ENCODE measurements around the gene ICAM3. TPM values are rescaled to one million over a fixed set of nuclear protein-coding genes. Genes with fewer than 3 reads are reported as not detected.

ICAM3 gene
- total RNA-seq, 2 experiments from 2014 or later: 109 to 122 TPM

DNA sequence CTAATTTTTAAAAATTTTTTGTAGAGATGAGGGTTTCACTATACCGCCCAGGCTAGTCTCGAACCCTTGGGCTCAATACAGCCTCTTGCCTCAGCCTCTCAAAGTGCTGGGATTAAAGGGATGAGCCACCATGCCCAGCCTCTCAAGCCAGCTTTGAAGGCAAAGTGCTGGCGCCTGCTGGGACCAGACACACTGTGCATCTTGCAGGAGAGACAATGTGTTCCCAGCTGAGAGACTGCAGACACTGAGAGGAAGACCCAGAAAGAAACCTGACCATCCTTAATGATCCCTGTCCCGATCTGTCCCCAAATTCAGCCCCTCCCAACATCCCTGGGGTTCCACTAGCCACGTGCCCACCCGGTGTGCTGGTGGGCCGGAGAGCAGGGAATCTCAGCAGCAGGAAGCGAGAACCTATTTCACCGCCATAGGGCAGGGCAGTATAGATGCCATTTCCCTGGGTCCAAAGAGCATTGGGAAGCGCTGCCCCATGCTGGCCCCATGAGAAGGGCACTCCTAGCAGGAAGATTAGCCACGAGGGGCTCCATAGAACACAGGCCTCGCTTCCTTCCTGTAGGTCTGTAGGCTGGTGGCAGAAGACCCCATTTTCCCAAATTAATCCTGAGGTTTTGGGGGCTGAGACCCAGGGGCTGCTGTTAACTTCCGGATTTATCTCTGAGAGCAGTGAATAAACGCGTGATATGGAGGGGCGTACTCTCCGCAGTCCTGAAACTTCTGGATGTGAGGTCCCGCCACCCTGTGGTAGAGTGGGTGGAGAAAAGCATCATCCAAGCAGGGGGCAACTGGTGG is 7.1 kb downstream of the ICAM3 start:
- Mint-ChIP-seq H3K4me3 (peak overlapping the region; percentile 97), H3K36me3 (ENCODE audit: low read depth) (peaks cover 48% of the 10 kb centered on the region)
- CTCF ChIA-PET: interaction anchor here (1.3 to 2.1 kb wide), 2 partner anchors 61 to 84 kb away, joined by 3 to 9 read pairs; partner anchors contain the start of gene ICAM1

GRCh38 chr19:10329555-10329954 is 9.9 kb downstream of the ICAM3 start:
- DNase-seq: no peak
- H3K27ac Mint-ChIP-seq: no peak overlapping the region
- H3K4me3 Mint-ChIP-seq: no peak overlapping the region
- H3K27me3 Mint-ChIP-seq: no peaks in the 10 kb centered on the region
- intact Hi-C loops (cut with DNase I, micrococcal nuclease): no loop called here
- ChIA-PET POLR2A (no interaction called here), CTCF (interaction anchor here (1.0 kb wide), 1 partner anchor 59 kb away, joined by 3 read pairs; no protein-coding TSS in a partner anchor)
- H3K9me3 Mint-ChIP-seq (ENCODE audit: low read depth): no peaks in the 10 kb centered on the region
- H3K36me3 Mint-ChIP-seq (ENCODE audit: low read depth): peaks cover 46% of the 10 kb centered on the region
- ATAC-seq: no peak
- H3K4me1 Mint-ChIP-seq: peaks cover 19% of the 10 kb centered on the region

More for the DNA sequence above, 7.1 kb downstream of the ICAM3 start:
- peak overlapping the region; percentile 96 for H3K27ac Mint-ChIP-seq
- POLR2A ChIA-PET: interaction anchor here (3.2 kb wide), 1 partner anchor 62 kb away, joined by 11 read pairs; the partner anchor contains the start of gene ICAM1
- intact Hi-C loops (cut with DNase I, micrococcal nuclease): loop anchor here (5.0 kb wide), 3 partner anchors 75 to 1820 kb away; partner anchors contain the start of genes CDKN2D (in 1 of the 2), KRI1 (in 1 of the 2) and ZNF414 (in 1 of the 2)
- ATAC-seq (peak; percentile 0), DNase-seq (no peak)
- H3K9me3 Mint-ChIP-seq (ENCODE audit: low read depth): no peaks in the 10 kb centered on the region
- peaks cover 24% of the 10 kb centered on the region for H3K4me1 Mint-ChIP-seq
- no peaks in the 10 kb centered on the region for H3K27me3 Mint-ChIP-seq

GRCh38 chr19:10328558-10329429 is 10.6 kb downstream of the ICAM3 start:
- Mint-ChIP-seq H3K4me3 (no peak overlapping the region), H3K4me1 (peaks cover 15% of the 10 kb centered on the region), H3K9me3 (ENCODE audit: low read depth) (no peaks in the 10 kb centered on the region), H3K27ac (no peak overlapping the region), H3K36me3 (ENCODE audit: low read depth) (peaks cover 44% of the 10 kb centered on the region), H3K27me3 (no peaks in the 10 kb centered on the region)
- POLR2A ChIA-PET: no interaction called here
- DNase-seq: no peak
- CTCF ChIA-PET: no interaction called here
- no peak for ATAC-seq
- intact Hi-C loops (cut with DNase I, micrococcal nuclease): no loop called here

DNA sequence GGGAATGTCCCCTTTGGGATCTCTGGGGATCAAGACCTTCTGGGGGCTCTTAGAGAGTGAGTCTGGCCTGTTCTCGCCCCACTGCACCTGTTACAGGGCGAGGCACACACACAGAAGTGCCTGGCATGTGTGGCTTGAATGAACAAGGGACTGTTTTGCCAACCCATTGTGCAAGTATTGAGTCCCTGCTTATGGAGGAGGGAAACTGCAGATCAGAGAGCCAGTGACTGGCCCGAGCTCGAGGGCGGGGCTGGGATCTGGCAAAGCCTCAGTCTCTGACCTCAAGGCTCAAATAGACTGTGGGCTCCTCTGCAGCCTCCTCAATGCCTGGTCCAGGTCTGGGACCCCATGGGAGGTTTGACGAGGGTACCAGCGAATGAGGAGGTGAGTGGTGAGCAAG is 11.6 kb downstream of the ICAM3 start:
- H3K27me3 Mint-ChIP-seq: no peaks in the 10 kb centered on the region
- H3K27ac Mint-ChIP-seq: no peak overlapping the region
- H3K4me3 Mint-ChIP-seq: no peak overlapping the region
- H3K9me3 Mint-ChIP-seq (ENCODE audit: low read depth): no peaks in the 10 kb centered on the region
- DNase-seq (no peak), ATAC-seq (no peak)
- H3K36me3 Mint-ChIP-seq (ENCODE audit: low read depth): peaks cover 39% of the 10 kb centered on the region
- peaks cover 10% of the 10 kb centered on the region for H3K4me1 Mint-ChIP-seq
- ChIA-PET CTCF (no interaction called here), POLR2A (no interaction called here)
- intact Hi-C loops (cut with DNase I, micrococcal nuclease): no loop called here

- Mint-ChIP-seq H3K36me3 (ENCODE audit: low read depth) (peaks cover 38% of the 10 kb centered on the region), H3K4me3 (no peak overlapping the region), H3K27ac (no peak overlapping the region), H3K4me1 (no peaks in the 10 kb centered on the region), H3K9me3 (ENCODE audit: low read depth) (no peaks in the 10 kb centered on the region), H3K27me3 (no peaks in the 10 kb centered on the region)
- intact Hi-C loops (cut with DNase I, micrococcal nuclease): no loop called here
- ChIA-PET CTCF (interaction anchor here (0.6 to 1.1 kb wide), 2 partner anchors 66 to 462 kb away, joined by 3 to 4 read pairs; no protein-coding TSS in a partner anchor), POLR2A (no interaction called here)
- ATAC-seq: no peak
- DNase-seq: no peak
These were observed 13.7 kb downstream of the ICAM3 start for GRCh38 chr19:10325732-10326131.

GRCh38 chr19:10321874-10322835 is 17.3 kb downstream of the ICAM3 start:
- Mint-ChIP-seq H3K4me3 (no peak overlapping the region), H3K9me3 (ENCODE audit: low read depth) (no peaks in the 10 kb centered on the region), H3K4me1 (no peaks in the 10 kb centered on the region), H3K36me3 (ENCODE audit: low read depth) (peaks cover 28% of the 10 kb centered on the region), H3K27me3 (no peaks in the 10 kb centered on the region), H3K27ac (no peak overlapping the region)
- ATAC-seq (no peak), DNase-seq (no peak)
- intact Hi-C loops (cut with DNase I, micrococcal nuclease): no loop called here
- ChIA-PET POLR2A (no interaction called here), CTCF (no interaction called here)

- ChIA-PET POLR2A (no interaction called here), CTCF (no interaction called here)
- ATAC-seq (no peak), DNase-seq (no peak)
- H3K27ac Mint-ChIP-seq: no peak overlapping the region
- no peaks in the 10 kb centered on the region for H3K27me3 Mint-ChIP-seq
- no peaks in the 10 kb centered on the region for H3K9me3 Mint-ChIP-seq (ENCODE audit: low read depth)
- H3K36me3 Mint-ChIP-seq (ENCODE audit: low read depth): peaks cover 31% of the 10 kb centered on the region
- no peak overlapping the region for H3K4me3 Mint-ChIP-seq
- no peaks in the 10 kb centered on the region for H3K4me1 Mint-ChIP-seq
- intact Hi-C loops (cut with DNase I, micrococcal nuclease): no loop called here
These were observed 18.0 kb downstream of the ICAM3 start for GRCh38 chr19:10321417-10321797.

DNA sequence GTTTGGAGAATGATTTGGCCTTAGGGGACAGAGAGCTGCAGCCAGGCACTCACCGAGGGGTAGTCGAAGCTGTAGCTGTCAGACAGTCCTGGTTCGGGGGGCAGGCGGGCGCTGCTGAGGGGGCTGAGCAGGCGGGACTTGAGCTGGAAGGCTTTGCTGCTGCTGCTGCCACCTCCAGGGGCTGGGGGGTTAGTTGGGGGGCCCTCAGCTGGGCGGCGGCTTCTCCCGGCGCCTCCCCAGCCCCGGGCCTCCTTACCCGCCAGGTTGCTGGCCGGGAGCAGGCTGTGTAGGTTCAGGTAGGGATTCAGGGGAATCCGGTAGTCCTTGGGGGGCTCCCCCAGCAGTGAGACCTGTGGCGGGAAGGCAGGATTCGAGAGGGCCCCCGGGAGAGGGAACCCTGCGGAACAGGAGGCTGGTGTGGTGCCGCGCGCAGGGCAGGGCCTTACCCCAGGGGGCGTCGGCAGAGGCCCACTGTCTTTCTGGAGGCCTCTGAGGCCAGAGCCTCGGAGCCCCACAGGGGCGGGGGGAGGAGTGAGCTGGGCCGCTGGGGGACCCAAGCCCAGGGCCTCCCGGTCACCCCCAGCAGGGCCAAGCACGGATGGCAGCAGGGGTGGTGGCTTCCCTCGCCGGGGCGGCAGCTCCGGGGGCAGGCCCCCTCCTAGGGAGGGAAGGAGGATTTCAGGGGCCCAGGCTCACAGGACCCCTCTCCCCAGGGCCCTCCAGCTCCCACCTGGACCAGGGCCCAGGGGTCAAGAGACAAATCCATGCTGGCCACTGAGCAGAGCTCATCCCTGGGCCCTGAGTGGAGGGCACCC is 18.6 kb downstream of the ICAM3 start:
- ATAC-seq (no peak), DNase-seq (no peak)
- CTCF ChIA-PET: no interaction called here
- Mint-ChIP-seq H3K27me3 (no peaks in the 10 kb centered on the region), H3K4me1 (peaks cover 6% of the 10 kb centered on the region), H3K27ac (no peak overlapping the region), H3K9me3 (ENCODE audit: low read depth) (no peaks in the 10 kb centered on the region), H3K4me3 (no peak overlapping the region), H3K36me3 (ENCODE audit: low read depth) (peaks cover 37% of the 10 kb centered on the region)
- POLR2A ChIA-PET: no interaction called here
- intact Hi-C loops (cut with DNase I, micrococcal nuclease): no loop called here

DNA sequence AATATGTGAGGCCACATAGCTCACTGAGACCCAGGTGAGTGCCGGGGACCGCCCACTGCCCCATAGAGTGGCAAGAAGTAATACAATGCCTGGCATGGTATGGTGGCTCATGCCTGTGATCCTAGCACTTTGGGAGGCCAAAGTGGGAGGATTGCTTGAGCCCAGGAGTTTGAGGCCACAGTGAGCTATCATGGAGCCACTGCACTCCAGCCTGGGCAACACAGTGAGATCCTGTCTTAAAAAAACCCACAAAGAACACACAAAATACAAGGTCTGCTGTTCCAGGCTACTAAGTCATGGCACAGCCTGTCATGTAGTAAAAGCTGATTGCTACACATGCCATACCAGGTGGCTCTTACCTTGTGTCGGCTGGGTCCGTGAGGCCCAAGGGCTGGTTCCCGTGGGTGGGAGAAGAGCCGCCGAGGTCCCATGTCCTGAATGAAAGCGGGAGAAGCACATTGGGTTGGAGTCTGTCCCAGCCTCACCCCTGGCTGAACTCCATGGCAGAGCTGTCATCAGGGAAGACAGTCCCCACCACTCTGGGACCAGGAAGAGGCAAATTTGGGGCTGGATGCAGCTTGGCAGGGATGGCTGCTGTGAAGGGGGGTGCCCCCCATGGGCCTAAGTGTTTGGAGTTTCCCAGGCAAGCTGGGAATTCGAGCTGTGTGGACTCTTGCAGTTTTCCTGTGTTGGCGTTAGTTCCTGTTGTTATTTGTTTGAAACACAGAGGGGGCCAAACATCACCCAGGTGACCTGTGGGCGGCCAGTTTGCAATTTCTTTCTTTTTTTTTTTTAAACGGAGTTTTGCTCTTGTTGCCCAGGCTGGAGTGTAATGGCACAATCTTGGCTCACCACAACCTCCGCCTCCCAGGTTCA is 20.4 kb downstream of the ICAM3 start:
- Mint-ChIP-seq H3K9me3 (ENCODE audit: low read depth) (no peaks in the 10 kb centered on the region), H3K36me3 (ENCODE audit: low read depth) (peaks cover 37% of the 10 kb centered on the region), H3K4me1 (peaks cover 16% of the 10 kb centered on the region), H3K4me3 (no peak overlapping the region), H3K27ac (no peak overlapping the region), H3K27me3 (no peaks in the 10 kb centered on the region)
- no peak for ATAC-seq
- ChIA-PET POLR2A (interaction anchor here (0.9 to 1.8 kb wide), 3 partner anchors 15 to 61 kb away, joined by 3 to 7 read pairs (median 5); partner anchors contain the start of gene TYK2), CTCF (no interaction called here)
- no peak for DNase-seq
- intact Hi-C loops (cut with DNase I, micrococcal nuclease): no loop called here
